Spleen (tissue), 7 donors: ENCODE data around the gene SP4.

Source experiments
- CTCF ChIP-seq, 11 experiments: fragments of 200-600 bp in 7 of 11; fragments of 450-650 bp in 4 of 11; sonication (generic) in 4 of 11; IDR thresholded peaks in 8 of 11; conservative IDR thresholded peaks in 3 of 11; 1 replicate in 7 of 11; 2 replicates in 4 of 11; pipeline versions ENCODE4 v1.4.0 to v1.8.0; 2016 to 2021; ENCODE audit warnings: antibody characterized with exemption in 11 of 11, inconsistent platforms in 4 of 11, mild to moderate bottlenecking in 1 of 11
- POLR2A ChIP-seq, 3 donors: fragments of 450-650 bp; IDR thresholded peaks; one replicate each; pipeline ENCODE4 v1.5.1; 2017; ENCODE audit warnings: antibody characterized with exemption in 3 of 3, mild to moderate bottlenecking in 1 of 3
- donor health status: DM: no; HTN: no; CAD: no; lungs with moderate emphysema.
- donor health status: DM: no; HTN: no; CAD: no.
- donor health status: DM: no; HTN: no; CAD: no.

GRCh38 chr7:21383227-21384220 lies 44.4 kb upstream of the SP4 start:
- TF ChIP-seq POLR2A (IDR thresholded peaks at IDR 0.05): no peak
- no peak for TF ChIP-seq CTCF (IDR thresholded peaks at IDR 0.05 in 8 of 11, conservative IDR thresholded peaks at IDR 0.05 in 3 of 11)
